DMS153 (cell line): ENCODE data around the gene MAGEE1.

ENCODE experiments used
- DNase-seq: peaks from one replicate; lab custom pipeline; 2025; lab: John Stamatoyannopoulos, UW

Gene MAGEE1, protein sequence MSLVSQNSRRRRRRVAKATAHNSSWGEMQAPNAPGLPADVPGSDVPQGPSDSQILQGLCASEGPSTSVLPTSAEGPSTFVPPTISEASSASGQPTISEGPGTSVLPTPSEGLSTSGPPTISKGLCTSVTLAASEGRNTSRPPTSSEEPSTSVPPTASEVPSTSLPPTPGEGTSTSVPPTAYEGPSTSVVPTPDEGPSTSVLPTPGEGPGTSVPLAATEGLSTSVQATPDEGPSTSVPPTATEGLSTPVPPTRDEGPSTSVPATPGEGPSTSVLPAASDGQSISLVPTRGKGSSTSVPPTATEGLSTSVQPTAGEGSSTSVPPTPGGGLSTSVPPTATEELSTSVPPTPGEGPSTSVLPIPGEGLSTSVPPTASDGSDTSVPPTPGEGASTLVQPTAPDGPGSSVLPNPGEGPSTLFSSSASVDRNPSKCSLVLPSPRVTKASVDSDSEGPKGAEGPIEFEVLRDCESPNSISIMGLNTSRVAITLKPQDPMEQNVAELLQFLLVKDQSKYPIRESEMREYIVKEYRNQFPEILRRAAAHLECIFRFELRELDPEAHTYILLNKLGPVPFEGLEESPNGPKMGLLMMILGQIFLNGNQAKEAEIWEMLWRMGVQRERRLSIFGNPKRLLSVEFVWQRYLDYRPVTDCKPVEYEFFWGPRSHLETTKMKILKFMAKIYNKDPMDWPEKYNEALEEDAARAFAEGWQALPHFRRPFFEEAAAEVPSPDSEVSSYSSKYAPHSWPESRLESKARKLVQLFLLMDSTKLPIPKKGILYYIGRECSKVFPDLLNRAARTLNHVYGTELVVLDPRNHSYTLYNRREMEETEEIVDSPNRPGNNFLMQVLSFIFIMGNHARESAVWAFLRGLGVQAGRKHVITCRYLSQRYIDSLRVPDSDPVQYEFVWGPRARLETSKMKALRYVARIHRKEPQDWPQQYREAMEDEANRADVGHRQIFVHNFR

DNA sequence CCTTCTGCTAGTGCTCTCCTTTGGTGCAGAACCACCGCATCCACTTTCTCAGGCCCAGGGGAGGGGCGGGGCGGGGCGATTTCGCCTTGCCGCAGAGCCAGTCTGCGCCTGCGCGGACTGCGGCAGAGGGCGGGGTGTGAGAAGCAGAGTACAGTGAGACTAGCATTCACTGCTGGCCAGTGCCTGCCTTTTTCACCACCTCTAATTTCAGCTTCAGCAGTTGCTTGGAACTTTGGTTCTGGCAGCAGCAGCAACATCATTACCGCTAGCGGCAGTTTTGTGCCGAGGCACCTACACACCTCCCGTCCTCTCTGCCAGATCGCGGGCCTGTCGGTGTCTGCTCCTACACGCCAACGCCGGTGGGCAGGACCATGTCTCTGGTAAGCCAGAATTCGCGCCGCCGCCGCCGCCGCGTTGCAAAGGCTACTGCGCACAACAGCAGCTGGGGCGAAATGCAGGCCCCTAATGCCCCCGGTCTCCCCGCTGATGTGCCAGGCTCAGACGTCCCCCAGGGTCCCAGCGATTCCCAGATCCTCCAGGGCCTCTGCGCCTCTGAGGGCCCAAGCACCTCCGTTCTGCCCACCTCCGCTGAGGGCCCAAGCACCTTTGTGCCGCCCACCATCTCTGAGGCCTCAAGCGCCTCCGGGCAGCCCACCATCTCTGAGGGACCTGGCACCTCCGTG, at the start of gene MAGEE1:
TSS of gene MAGEE1 (plus strand) at position 151 of the 683 bp plus-strand sequence. CDS start at position 372, 221 bp downstream.
- DNase-seq, result peak; percentile 2

DNA sequence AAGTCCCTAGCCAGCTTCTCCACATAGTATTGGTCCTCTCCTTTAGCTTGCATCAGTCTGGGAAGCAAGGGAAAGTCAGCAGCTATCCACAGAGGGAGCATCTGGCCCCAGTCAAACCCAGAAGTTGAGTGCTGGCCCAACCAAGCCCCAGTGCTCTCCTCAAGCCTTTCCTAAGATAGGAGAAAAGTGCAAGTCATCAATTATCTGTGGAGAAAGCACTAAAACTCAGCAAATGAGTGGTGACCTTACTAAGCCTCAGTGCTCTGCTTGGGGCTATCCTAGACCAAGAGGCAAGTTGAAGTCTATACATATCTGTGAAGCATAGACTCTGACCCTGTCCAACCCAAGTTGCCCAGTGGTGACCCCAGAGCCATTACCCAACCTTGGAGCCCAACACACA, 28.5 kb upstream of the MAGEE1 start:
- DNase-seq, result no peak

DNA sequence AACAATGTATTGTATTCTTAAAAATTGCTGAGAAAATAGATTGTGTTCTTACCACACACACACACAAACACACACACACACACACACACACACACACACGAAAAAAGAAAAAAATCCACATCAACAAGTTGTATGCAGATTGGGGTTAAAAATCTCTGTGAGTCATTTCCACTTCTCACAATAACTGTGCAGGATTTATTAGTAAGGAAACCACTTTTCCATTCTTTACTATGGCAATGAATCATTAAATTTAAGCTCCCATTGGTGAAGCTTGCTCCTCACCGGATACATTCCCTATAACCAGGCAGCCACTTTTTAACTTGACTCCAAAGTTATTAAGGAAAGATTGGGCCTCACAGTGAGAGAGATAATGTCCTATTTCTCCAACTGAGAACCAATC, 19.7 kb upstream of the MAGEE1 start:
- DNase-seq, result no peak

DNA sequence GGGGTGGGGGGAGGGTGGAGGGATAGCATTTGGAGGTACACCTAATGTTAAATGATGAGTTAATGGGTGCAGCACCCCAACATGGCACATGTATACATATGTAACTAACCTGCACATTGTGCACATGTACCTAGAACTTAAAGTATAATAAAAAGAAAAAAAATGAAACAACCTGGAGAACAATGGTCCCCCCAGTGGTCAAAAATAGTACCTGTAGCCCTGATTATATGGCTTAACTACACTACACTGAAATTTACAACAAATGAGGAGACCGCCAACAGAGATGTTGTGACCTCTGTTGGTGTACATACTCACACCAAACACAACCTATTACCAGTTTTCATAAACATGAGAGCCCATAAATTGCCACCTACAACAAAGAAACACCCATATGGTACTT, 7.3 kb upstream of the MAGEE1 start:
- no peak for DNase-seq

DNA sequence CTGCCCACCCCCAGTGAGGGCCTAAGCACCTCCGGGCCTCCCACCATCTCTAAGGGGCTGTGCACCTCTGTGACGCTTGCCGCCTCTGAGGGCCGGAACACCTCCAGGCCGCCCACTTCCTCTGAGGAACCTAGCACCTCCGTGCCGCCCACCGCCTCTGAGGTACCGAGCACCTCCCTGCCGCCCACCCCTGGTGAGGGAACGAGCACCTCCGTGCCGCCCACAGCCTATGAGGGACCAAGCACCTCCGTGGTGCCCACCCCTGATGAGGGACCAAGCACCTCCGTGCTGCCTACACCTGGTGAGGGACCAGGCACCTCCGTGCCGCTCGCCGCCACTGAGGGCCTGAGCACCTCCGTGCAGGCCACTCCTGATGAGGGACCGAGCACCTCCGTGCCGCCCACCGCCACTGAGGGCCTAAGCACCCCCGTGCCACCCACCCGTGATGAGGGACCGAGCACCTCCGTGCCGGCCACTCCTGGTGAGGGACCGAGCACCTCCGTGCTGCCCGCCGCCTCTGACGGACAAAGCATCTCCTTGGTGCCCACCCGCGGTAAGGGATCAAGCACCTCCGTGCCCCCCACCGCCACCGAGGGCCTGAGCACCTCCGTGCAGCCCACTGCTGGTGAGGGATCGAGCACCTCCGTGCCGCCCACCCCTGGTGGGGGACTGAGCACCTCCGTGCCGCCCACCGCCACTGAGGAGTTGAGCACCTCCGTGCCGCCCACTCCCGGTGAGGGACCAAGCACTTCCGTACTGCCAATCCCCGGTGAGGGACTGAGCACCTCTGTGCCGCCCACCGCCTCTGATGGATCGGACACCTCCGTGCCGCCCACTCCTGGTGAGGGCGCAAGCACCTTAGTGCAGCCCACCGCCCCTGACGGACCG, 977 bp downstream of the MAGEE1 start:
- no peak for DNase-seq

DNA sequence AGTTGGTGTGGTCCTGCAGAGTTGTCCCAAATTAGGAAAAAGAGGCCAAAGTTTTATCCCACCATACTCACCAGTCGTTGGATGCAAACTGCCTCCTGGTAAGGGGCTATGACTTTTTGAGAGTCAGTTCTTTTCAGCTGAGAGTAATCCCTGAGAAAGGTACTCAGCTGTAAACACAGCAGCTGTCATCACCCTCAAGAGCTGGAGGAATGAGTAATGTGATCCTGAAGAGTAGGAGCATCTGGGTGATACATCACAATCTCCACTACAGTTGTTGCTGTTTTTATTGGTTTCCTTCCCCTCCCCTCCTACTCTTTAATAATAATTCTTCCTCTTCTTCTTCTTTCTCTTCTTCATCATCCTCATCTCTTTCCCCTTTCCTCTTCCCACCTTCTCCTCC, 5.7 kb downstream of the MAGEE1 start:
- DNase-seq, result no peak

DNA sequence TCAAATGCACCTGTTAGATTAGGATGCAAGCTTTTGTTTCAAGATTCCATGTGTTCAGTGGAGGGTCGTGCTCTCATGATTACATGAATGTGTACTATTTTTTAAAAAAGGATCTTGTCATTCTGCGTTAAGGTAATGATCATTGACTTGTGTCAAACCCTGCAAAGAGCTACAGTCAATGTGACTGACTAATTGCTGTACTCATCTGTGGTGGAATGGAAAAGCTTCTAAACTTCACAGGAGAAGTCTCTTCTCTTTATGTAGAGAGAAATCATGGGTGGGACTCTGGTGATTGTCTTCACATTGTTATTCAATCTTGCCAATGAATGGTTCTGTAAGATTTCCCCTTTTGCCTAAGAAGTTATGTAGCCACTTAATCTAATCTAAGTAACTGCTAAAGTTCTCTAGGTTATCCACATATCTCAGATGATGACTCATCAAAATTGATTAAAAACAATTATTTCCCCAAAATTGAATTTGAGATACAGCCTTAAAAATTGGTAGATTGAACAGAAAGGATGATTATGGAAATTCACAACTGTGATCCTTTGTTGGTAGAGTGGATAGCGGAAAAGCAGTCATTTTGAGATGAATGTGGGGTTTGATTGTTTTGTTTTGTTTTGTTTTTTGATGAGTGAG, 6.7 kb downstream of the MAGEE1 start:
- no peak for DNase-seq

DNA sequence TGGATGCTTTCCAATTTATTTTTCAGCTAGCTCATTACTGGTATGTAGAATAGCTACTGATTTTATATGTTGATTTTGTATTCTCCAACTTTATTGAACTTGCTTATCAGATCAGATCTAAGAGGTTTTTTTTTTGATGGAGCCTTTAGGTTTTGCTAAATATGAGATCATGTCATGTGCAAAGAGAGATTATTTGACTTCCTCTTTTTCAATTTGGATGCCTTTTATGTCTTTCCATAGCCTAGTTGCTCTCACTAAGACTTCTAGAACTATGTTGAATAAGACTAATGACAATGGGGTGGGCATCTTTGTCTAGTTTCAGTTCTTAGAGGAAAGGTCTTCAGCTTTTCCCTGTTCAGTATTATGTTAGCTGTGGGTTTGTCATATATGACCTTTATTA, 11.7 kb downstream of the MAGEE1 start:
- no peak for DNase-seq

DNA sequence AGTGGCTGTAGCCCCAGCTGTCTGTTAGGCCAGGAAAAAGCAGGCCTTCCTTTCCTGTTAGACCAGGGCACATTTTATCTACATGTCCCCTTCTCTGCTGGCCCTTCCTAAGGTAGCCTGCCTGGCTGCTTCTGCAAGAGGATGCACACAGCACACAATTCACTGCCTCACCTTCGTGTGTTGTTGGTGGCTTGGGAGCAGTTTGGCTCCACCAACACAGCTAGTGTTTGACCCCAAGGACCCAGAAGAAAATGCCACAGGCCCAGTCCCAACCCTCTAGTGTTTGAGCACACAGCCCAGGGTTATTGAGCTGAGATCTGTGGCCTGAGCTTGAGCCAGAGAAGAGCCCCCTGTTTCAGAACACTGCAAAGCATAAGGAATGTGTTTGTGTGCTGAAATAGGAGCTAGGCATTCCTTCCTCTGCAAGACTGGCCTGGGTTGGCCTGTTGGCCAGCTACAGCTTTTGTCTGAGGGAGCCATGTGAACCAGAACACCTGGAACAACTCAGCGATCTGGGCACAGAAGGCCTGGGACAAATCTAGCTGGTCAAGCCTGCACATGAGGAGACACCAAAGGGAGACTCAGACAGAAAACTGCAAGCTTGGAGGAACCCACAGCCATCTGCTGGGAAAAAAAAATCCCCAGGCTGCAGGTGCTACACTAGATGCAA, 26.4 kb downstream of the MAGEE1 start:
- DNase-seq, result no peak

DNA sequence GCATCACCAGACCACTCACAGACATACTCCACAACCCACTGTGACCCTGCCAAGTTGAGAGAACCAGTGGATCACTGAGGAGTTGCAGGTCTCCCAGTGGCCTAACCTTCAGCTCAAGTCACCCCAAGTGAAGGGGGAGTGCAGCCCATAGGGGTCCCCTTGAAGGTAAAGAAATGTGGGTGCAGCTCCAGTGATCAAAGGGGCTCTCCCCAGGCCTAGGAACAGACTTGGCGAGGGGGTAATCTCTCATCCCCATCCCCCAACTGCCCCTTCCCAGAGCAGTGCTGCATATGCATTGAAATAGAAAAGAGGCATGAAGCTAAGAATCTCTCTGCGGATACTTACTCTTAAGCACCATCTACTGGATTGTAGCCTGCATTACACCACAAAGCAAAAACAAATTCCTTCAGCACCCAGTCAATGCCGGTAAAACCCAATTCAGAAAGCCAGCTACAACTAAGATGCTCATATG, 27.0 kb downstream of the MAGEE1 start:
- peak; percentile 2 for DNase-seq

DNA sequence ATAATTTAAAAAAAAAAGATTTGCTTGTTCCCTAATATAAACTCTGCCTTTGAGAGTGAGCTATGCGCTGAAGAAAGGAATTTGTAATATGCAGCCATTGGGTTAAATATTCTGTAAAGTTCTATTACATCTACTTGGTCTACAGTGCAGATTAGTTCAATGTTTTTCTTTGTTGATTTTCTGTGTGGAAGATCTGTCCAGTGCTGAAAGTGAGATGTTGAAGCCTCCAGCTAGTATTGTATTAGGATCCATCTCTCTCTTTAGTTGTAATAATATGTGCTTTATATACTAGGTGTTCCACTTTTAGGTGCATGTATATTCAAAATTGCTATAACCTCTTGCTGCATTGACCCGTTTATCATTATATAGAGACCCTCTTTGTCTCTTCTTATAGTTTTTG, 49.8 kb downstream of the MAGEE1 start:
- DNase-seq, result no peak
